ENCODE results near the gene PLD4.

DNA sequence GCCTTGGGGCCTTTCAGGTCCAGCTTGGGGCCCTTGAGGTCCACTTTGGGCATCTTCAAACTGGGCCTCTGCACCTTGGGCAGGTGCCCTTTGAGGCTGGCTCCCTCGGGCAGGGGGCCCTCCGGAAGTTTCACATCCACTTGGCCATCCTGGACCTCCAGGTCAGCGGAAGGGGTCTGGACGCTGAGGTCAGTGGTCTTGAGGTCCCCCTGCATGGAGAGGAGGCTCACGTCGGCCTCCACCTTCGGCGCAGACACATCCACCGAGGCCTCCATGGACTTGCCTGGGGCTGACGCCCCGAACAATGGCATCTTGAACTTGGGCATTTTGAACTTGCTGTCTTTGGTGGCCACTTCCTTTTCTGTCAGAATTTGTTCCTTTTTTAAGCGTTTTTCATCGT lies 28.4 kb downstream of the PLD4 start:
- TF ChIP-seq, protein P1, sequence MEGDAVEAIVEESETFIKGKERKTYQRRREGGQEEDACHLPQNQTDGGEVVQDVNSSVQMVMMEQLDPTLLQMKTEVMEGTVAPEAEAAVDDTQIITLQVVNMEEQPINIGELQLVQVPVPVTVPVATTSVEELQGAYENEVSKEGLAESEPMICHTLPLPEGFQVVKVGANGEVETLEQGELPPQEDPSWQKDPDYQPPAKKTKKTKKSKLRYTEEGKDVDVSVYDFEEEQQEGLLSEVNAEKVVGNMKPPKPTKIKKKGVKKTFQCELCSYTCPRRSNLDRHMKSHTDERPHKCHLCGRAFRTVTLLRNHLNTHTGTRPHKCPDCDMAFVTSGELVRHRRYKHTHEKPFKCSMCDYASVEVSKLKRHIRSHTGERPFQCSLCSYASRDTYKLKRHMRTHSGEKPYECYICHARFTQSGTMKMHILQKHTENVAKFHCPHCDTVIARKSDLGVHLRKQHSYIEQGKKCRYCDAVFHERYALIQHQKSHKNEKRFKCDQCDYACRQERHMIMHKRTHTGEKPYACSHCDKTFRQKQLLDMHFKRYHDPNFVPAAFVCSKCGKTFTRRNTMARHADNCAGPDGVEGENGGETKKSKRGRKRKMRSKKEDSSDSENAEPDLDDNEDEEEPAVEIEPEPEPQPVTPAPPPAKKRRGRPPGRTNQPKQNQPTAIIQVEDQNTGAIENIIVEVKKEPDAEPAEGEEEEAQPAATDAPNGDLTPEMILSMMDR (IDR thresholded peaks at IDR 0.05; ENCODE audit: poor library complexity) = no peak
- TF ChIP-seq EZH2 (IDR thresholded peaks at IDR 0.05; ENCODE audit: borderline replicate concordance) = no peak
- no peak for TF ChIP-seq EZH2phosphoT487 (IDR thresholded peaks at IDR 0.05; ENCODE audit: low read depth, severe bottlenecking, unreplicated experiment)
